ENCODE results near the gene NR5A1. TPM values are rescaled to one million over a fixed set of nuclear protein-coding genes. Genes with fewer than 3 reads are reported as not detected.

NR5A1 gene
- total RNA-seq, 1 experiment from 2014 or later = 0.54 TPM

- in situ Hi-C loops (cut with HindIII; ENCODE audit: low sequenced_read_pairs) = no loop called here
- DNase-seq (ENCODE audit: low spot score) = no peak
Measured at GRCh38 chr9:124501771-124502320, 5.4 kb downstream of the NR5A1 start.

- DNase-seq (ENCODE audit: low spot score) = no peak
- in situ Hi-C loops (cut with HindIII; ENCODE audit: low sequenced_read_pairs) = no loop called here
Measured at GRCh38 chr9:124500796-124501611, 6.2 kb downstream of the NR5A1 start.

- no peak for DNase-seq (ENCODE audit: low spot score)
- in situ Hi-C loops (cut with HindIII; ENCODE audit: low sequenced_read_pairs) = no loop called here
Measured at GRCh38 chr9:124500028-124500795, 7.0 kb downstream of the NR5A1 start.

GRCh38 chr9:124499216-124499615, 8.0 kb downstream of the NR5A1 start:
- DNase-seq (ENCODE audit: low spot score) = no peak
- in situ Hi-C loops (cut with HindIII; ENCODE audit: low sequenced_read_pairs) = no loop called here

- in situ Hi-C loops (cut with HindIII; ENCODE audit: low sequenced_read_pairs) = no loop called here
- no peak for DNase-seq (ENCODE audit: low spot score)
Measured at GRCh38 chr9:124498499-124499146, 8.6 kb downstream of the NR5A1 start.

- in situ Hi-C loops (cut with HindIII; ENCODE audit: low sequenced_read_pairs) = no loop called here
- DNase-seq (ENCODE audit: low spot score) = no peak
Measured at GRCh38 chr9:124498040-124498439, 9.2 kb downstream of the NR5A1 start.

- in situ Hi-C loops (cut with HindIII; ENCODE audit: low sequenced_read_pairs) = no loop called here
- DNase-seq (ENCODE audit: low spot score) = no peak
Measured at GRCh38 chr9:124497441-124497840, 9.8 kb downstream of the NR5A1 start.

GRCh38 chr9:124496463-124496862, 10.7 kb downstream of the NR5A1 start:
- DNase-seq (ENCODE audit: low spot score) = no peak
- in situ Hi-C loops (cut with HindIII; ENCODE audit: low sequenced_read_pairs) = no loop called here

GRCh38 chr9:124496075-124496449, 11.1 kb downstream of the NR5A1 start:
- in situ Hi-C loops (cut with HindIII; ENCODE audit: low sequenced_read_pairs) = no loop called here
- DNase-seq (ENCODE audit: low spot score) = no peak

- in situ Hi-C loops (cut with HindIII; ENCODE audit: low sequenced_read_pairs) = no loop called here
- no peak for DNase-seq (ENCODE audit: low spot score)
Measured at GRCh38 chr9:124495126-124496074, 11.8 kb downstream of the NR5A1 start.

- in situ Hi-C loops (cut with HindIII; ENCODE audit: low sequenced_read_pairs) = no loop called here
- peak; percentile 7 for DNase-seq (ENCODE audit: low spot score)
Measured at GRCh38 chr9:124493794-124494479, 13.3 kb downstream of the NR5A1 start.

GRCh38 chr9:124493218-124493617, 14.0 kb downstream of the NR5A1 start:
- in situ Hi-C loops (cut with HindIII; ENCODE audit: low sequenced_read_pairs) = no loop called here
- no peak for DNase-seq (ENCODE audit: low spot score)

- no peak for DNase-seq (ENCODE audit: low spot score)
- in situ Hi-C loops (cut with HindIII; ENCODE audit: low sequenced_read_pairs) = no loop called here
Measured at GRCh38 chr9:124492818-124493217, 14.4 kb downstream of the NR5A1 start.

GRCh38 chr9:124491049-124491975, 15.9 kb downstream of the NR5A1 start:
- in situ Hi-C loops (cut with HindIII; ENCODE audit: low sequenced_read_pairs) = no loop called here

GRCh38 chr9:124490004-124490403, 17.2 kb downstream of the NR5A1 start:
- in situ Hi-C loops (cut with HindIII; ENCODE audit: low sequenced_read_pairs) = no loop called here
- DNase-seq (ENCODE audit: low spot score) = no peak

More at GRCh38 chr9:124491049-124491975, 15.9 kb downstream of the NR5A1 start:
- DNase-seq (ENCODE audit: low spot score) = no peak

- DNase-seq (ENCODE audit: low spot score) = no peak
- in situ Hi-C loops (cut with HindIII; ENCODE audit: low sequenced_read_pairs) = no loop called here
Measured at GRCh38 chr9:124489222-124489621, 18.0 kb downstream of the NR5A1 start.

- in situ Hi-C loops (cut with HindIII; ENCODE audit: low sequenced_read_pairs) = no loop called here
- DNase-seq (ENCODE audit: low spot score) = no peak
Measured at GRCh38 chr9:124488641-124489210, 18.5 kb downstream of the NR5A1 start.

Measured in G401 (cell line).